Stimulated activated CD8-positive, alpha-beta memory T cell treated with anti-CD3 and anti-CD28 coated beads, Interleukin-12 subunit alpha, Interleukin-12 subunit beta, amount 100 ng/mL, for 24 hours (primary cell): ENCODE results near the gene C1GALT1C1.
A peak's percentile ranks its signal among the peaks of the same experiment; 100 is the strongest.
"Not testable (repeated sequence)": the region's sequence is repeated elsewhere in the genome, so short reads cannot be mapped to it uniquely, and the experiment has no call there.

Experiments used
- DNase-seq: peaks from one replicate; pipeline ENCODE4 v3.0.0-alpha.2; 2020; ENCODE audit errors: extremely low read depth

The C1GALT1C1 gene

DNA sequence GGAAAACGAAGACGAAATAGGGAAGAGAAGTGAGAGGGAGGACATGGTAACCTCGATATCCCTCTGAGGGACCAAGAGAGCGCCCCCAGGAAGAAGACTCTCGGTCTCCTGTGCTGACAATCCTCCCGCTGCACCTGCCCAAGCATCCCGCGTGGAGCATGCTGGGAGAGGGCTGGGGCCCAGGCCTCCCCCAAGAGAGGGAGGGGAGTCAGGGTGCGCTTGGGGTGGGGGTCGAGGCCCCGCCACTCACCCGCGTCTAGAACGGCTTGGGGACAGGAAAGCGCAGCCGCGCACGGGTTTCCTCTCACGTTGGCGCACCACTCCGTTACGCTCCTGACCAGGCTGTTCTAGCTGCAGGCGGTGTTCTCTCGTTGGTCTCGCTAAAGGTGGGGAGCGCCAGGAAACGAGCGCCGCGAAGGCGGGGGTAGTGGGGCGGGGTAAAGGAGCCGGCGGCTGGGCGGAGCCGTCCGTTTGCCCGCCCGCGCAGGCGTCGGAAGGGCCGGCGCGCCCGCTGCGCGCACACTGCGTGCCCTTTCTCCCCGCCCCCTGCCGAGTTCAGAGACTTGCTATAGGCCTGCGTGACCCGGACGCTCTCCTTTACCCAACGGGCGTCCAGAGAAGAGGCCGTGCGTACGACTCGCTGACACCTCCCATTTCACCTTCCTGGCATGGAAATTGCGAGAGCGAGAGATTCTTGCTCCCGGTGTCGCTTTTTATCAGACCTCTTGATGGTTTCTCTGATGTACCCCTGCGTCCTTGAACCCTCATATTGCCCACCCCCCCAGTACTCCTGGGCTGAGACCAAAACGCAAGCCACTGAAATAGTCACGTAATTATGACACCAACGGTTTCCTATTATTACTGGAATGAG, at the start of gene C1GALT1C1:
TSS of gene C1GALT1C1 (minus strand) at position 388 of the 871 bp plus-strand sequence. CDS start 2,888 bp downstream, outside the sequence.
- peak; percentile 77 for DNase-seq

DNA sequence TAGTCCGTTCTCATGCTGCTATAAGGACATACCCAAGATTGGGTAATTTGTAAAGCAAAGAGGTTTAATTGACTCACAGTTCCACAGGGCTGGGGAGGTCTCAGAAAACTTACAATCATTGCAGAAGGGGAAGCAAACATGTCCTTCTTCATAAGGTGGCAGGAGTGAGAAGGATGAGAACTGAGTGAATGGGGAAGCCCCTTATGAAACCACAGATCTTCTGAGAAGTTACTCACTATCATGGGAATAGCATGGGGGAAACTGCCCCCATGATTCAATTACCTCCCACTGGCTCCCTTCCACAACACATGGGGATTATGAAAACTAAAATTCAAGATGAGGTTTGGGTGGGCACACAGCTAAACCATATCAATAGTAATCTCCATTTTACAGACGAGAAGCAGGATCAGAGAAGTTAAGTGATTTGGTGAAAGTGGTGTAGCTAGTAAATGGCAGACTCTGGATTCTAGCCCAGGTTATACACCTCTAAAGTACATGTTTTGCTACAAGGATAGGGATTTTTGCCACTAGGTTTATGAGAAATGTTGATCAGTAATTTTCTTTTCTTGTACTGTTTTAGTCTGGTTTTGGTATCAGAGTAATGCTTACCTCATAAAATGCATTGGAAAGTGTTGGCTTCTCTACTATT, 47.3 kb upstream of the C1GALT1C1 start:
- DNase-seq, result no peak

- DNase-seq, result no peak
Observed at GRCh38 chrX:120672841-120673530, 43.1 kb upstream of the C1GALT1C1 start.

GRCh38 chrX:120672389-120672788, 42.5 kb upstream of the C1GALT1C1 start:
- no peak for DNase-seq

- no peak for DNase-seq
Observed at GRCh38 chrX:120671963-120672362, 42.1 kb upstream of the C1GALT1C1 start.

GRCh38 chrX:120668357-120668756, 38.5 kb upstream of the C1GALT1C1 start:
- DNase-seq, result no peak

- not testable (repeated sequence) for DNase-seq
Observed at GRCh38 chrX:120664535-120664934, 34.7 kb upstream of the C1GALT1C1 start.

- no peak for DNase-seq
Observed at GRCh38 chrX:120664081-120664480, 34.2 kb upstream of the C1GALT1C1 start.

- DNase-seq, result no peak
Observed at GRCh38 chrX:120662662-120663061, 32.8 kb upstream of the C1GALT1C1 start.

DNA sequence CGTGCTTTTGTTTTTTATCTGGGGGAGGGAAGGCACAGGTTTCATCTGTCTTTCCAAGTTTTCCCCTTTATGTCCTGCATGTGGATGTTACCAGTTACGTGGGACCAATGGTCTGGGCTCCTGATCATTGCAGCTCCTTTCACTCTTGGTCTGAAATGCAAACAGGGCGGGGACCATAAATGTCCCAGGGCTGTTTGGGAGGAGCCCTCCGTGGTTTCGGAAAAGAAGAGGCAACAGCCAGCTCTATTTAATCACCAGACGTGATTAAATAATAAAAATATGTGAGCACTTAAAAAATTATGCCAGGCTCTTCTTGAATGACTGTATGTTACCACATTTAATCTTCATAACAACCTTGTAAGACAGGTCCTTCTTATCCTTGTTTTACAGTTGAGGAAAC, 30.8 kb upstream of the C1GALT1C1 start:
- no peak for DNase-seq

GRCh38 chrX:120653000-120653399, 23.1 kb upstream of the C1GALT1C1 start:
- no peak for DNase-seq

- not testable (repeated sequence) for DNase-seq
Observed at GRCh38 chrX:120652256-120652655, 22.4 kb upstream of the C1GALT1C1 start.

GRCh38 chrX:120647127-120647526, 17.3 kb upstream of the C1GALT1C1 start:
- DNase-seq, result no peak

DNA sequence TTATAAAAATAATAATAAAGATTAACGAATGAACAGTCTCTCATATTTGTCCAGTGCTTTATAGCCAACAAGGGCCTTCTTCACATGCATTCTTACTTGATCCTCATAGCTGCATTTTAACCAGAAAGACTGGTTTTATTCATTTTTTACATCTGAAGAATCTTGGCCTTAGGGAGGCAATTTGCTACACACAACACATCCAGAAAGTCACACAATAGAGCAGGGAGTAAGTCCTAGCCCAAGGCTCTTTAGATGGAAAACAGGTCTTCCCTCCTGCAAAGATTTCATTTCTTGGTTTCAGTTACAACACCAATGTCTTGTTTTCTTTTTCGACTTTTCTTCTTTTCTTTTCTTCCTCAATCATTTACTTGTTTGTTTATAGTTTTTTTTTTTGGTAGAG, 13.0 kb upstream of the C1GALT1C1 start:
- no peak for DNase-seq

DNA sequence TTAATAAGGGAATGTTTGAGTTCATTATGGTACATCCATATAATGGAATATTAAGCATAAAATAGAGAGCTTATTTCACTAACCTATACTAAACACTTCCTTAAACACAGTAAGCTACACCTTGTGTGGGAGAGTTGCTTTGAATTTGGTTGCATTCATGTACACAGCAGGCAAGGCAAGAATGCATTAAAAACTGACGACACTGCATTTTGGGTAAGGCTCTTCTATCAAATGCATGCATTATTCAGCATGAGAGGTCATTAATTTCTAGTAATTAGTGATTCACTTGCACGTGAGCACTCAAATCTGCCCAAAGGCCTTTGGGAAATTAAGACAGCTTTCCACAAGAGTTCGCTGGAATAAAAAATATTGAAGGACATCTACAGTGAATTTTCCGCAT, 8.8 kb upstream of the C1GALT1C1 start:
- DNase-seq, result no peak

GRCh38 chrX:120625371-120625770, 4.5 kb downstream of the C1GALT1C1 start:
- no peak for DNase-seq

DNA sequence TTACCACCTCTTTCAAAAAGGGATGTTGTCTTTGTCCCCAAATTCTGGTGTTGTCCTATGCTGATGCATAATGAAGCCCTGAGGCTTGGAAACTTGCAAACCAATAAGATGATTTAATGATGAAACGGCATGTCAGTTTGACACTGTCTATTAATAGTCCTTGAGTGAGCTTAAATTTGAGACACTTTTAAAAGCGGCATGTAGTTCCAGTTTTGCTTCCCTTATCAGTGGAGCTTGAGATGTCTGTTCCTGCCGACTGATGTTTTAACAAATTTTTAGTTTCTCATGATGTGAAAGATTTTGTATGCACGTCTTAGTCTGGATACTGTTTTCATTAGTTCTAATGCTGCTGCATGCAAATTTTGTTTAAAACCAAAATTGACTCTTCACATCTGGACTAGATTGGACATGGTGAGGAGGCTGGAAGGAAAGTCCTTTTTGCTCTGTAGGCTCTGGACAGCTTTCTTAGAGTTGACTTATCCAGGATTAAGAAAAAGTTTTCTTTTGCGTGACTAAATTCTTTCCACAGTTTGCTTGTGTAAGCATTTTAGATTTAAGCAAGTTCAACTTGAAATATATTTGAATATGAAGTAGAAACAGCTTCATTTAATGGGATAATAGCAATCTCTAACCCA, 11.7 kb downstream of the C1GALT1C1 start:
- no peak for DNase-seq

DNA sequence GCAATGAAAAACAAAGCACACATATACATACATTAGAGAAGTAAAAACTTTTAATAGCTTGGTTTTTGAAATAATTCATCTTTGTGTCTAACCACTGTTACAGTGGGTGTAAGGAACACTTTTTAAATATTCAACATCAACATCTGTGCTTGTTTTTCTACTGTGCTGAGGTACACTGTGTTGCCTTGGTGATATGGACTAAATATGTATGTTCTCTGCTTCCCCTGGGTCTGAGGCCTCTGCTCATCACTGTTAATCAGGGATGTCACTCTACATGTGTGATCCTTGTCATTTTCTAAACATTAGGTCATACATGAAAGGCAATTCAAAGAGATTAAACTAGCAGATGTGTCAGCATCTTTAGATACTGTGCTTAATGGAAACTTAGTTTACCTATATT, 15.0 kb downstream of the C1GALT1C1 start:
- no peak for DNase-seq

DNA sequence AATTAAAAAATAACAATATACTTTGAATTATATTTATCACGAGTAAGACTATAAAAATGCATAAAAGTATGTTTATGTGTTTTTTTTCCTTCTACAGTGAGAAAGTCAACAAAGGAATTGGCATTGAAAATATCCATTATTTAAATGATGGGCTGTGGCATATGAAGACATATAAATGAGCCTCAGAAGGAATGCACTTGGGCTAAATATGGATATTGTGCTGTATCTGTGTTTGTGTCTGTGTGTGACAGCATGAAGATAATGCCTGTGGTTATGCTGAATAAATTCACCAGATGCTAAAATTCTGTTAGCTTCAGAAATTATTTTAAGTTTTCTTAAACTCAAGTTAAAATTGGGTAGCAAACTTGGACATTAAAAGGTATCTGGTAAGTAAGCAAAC, 17.8 kb downstream of the C1GALT1C1 start:
- DNase-seq, result no peak

DNA sequence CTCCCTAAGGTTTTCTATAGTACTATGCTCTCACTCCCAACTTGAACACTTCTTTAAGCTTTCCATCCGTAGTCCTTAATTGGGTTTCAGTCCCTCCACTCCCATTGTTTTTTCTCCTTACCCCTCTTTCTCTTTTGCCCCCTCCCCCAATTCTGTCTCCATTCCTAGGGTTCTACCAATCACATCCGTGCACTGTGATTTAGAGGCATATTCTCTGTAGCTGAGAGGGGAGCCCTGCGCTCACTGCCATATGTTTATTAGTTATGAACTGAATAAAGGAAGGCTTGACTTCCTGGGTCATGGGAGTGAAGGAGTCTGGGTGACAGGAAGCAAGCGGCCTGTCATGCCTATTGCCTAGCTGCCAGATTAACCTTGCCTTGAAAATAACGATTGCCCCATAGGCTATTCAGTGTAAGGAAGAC, 25.5 kb downstream of the C1GALT1C1 start:
- no peak for DNase-seq

DNA sequence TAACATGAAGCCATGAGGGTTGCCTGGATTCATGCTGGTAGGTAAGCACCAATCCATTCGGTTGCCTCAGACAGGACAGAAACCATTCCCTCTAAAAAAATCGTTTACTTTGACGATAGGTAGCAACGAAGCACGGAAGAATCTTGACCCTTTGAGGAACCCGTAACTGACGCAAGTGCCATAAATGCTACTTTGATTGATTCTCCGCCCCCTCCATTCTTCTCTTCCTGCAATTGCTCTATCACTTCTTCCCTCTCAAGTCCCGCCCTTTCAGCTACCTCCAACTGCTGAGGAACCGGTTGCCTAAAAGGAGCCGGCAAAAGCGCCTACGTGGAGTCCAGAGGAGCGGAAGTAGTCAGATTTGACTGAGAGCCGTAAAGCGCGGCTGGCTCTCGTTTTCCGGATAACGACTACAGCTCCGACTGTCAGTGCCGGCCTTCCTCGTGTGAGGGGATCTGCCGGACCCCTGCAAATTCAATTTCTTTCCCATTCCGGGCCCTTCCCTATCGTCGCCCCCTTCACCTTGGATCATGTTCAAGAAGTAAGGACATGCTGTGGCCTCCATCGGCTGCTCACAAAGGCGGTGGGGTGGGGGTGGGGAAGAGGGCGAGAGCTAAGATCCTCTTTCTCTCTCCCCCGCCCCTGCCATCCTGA, 26.0 kb downstream of the C1GALT1C1 start, which contains the start of gene MCTS1:
TSS of gene MCTS1 (plus strand) at position 395 of the 654 bp plus-strand sequence. CDS start at position 531, 136 bp downstream.
- peak; percentile 51 for DNase-seq
